Aorta (tissue), 5 donors: ENCODE results near the gene EID1. TPM values are rescaled to one million over a fixed set of nuclear protein-coding genes. Genes with fewer than 3 reads are reported as not detected.
"Not testable (repeated sequence)": the region's sequence is repeated elsewhere in the genome, so short reads cannot be mapped to it uniquely, and the experiment has no call there.

Source experiments
- ATAC-seq: fragments of 200-7000 bp; cut with Tn5 transposase; one replicate; pipeline ENCODE4 v1.9.1; 2022; ENCODE audit warnings: moderate library complexity; ENCODE audit not compliant: low FRiP score
- DNase-seq, 2 donors: peaks; one replicate each; pipeline ENCODE4 v3.0.0-alpha.2; 2020
- H3K27ac ChIP-seq, 2 donors: one replicate each; pipeline ENCODE4 v1.5.1; 2013; ENCODE audit warnings: low read length in 2 of 2, mild to moderate bottlenecking in 2 of 2, moderate library complexity in 2 of 2, control low read depth in 1 of 2, inconsistent platforms in 1 of 2, low read depth in 1 of 2
- H3K27me3 ChIP-seq, 2 donors: one replicate each; pipeline ENCODE4 v1.6.1; 2013; ENCODE audit warnings: control low read depth in 1 of 2, low read length in 1 of 2, mild to moderate bottlenecking in 1 of 2, moderate library complexity in 1 of 2; ENCODE audit not compliant: insufficient read depth in 2 of 2, control insufficient read depth in 1 of 2
- H3K36me3 ChIP-seq, 2 donors: one replicate each; pipeline ENCODE4 v1.6.1; 2013; ENCODE audit warnings: control low read depth in 1 of 2, low read length in 1 of 2, mild to moderate bottlenecking in 1 of 2; ENCODE audit not compliant: insufficient read depth in 2 of 2, control insufficient read depth in 1 of 2
- H3K4me1 ChIP-seq, 2 donors: one replicate each; pipeline ENCODE4 v1.6.1; 2013; ENCODE audit warnings: low read length in 2 of 2, control low read depth in 1 of 2, mild to moderate bottlenecking in 1 of 2, moderate library complexity in 1 of 2; ENCODE audit not compliant: insufficient read depth in 2 of 2, control insufficient read depth in 1 of 2
- H3K4me3 ChIP-seq, 2 donors: one replicate each; pipeline ENCODE4 v1.5.1; 2013; ENCODE audit warnings: low read length in 2 of 2, control low read depth in 1 of 2, mild to moderate bottlenecking in 1 of 2
- H3K9me3 ChIP-seq: one replicate; pipeline ENCODE4 v1.6.1; 2013; ENCODE audit warnings: mild to moderate bottlenecking, low read length; ENCODE audit not compliant: control insufficient read depth
- WGBS, 2 donors: extraction: QIAGEN DNeasy Blood & Tissue Kit; methylation state at CpG; one replicate each; pipeline ENCODE4 v1.1.7; 2013; 5-methylcytosine and 5-hydroxymethylcytosine counted together
- intact Hi-C, 2 donors: fragments of 100-400 bp; cut with DNase I; formaldehyde crosslinking; loops; one replicate each; pipeline versions ENCODE4 v1.14.2 to v1.15.0; 2022
- polyA plus RNA-seq, 2 donors: library from polyadenylated mRNA; stranded (reverse); fragments of 200-250 nt; gene quantifications; one replicate each; pipeline ENCODE4 v1.2.3, GENCODE V29; 2013
- total RNA-seq, 2 donors: library from RNA; stranded (reverse); fragmentation: NEBNext Ultra II Directional; extraction: Animal tissue kit (Norgen Biotek cat#: 25700); gene quantifications; one replicate each; pipeline ENCODE4 v1.2.1, GENCODE V29; 2021
- donor health status: healthy with polysubstance abuse.
- donor health status: Bipolar disorder and iron deficiency.
- donor health status: DM: no; HTN: no; CAD: no.
- donor health status: DM: no; HTN: no; CAD: no.
- donor health status: DM: yes; HTN: yes; CAD: no.

EID1 gene
- total and polyA plus RNA-seq, 4 donors: 152 to 333 (median 207) TPM

DNA sequence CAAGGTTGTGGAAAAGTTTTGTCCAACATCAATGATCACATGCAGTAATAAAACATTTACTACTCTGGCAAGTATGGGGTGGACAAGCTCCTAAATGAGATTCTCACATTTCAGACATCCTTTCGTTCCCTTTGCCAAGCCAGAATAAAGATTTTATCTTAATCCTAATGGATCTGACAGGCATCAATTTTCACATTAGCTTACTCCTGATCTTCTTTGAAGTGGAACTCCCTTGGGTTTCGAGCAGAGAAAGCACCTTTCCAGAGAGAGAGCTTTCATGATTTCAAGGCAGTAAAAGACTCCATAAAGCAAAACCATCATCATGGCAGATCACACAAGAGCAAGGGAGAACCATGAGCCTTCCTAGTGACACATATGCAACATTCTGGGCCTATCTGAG, 27.3 kb upstream of the EID1 start:
- intact Hi-C loops: no loop called here

GRCh38 chr15:48851956-48852355, 26.0 kb upstream of the EID1 start:
- no peak overlapping the region for H3K27ac ChIP-seq
- H3K27me3 ChIP-seq: no peaks in the 10 kb centered on the region
- H3K36me3 ChIP-seq: peaks cover 0 to 3% of the 10 kb centered on the region in 2 donors
- ATAC-seq (no peak), DNase-seq (no peak)
- intact Hi-C loops: no loop called here
- no peaks in the 10 kb centered on the region for H3K9me3 ChIP-seq
- no peak overlapping the region for H3K4me3 ChIP-seq
- peaks cover 0 to 4% of the 10 kb centered on the region in 2 donors for H3K4me1 ChIP-seq

More for the DNA sequence above, 27.3 kb upstream of the EID1 start:
- Histone ChIP-seq H3K9me3 (no peaks in the 10 kb centered on the region), H3K27me3 (no peaks in the 10 kb centered on the region), H3K27ac (no peak overlapping the region), H3K36me3 (peaks cover 0 to 3% of the 10 kb centered on the region in 2 donors), H3K4me1 (no peaks in the 10 kb centered on the region), H3K4me3 (no peak overlapping the region)
- no peak for ATAC-seq
- 93 to 98% methylated on average over 2 of the region's 2 CpGs for WGBS, 2 donors
- no peak for DNase-seq

- H3K27ac ChIP-seq, H3K9me3 ChIP-seq, ATAC-seq, H3K27me3 ChIP-seq, H3K36me3 ChIP-seq, intact Hi-C loops, H3K4me1 ChIP-seq, DNase-seq, H3K4me3 ChIP-seq: not testable (repeated sequence)
- WGBS, 2 donors: 96 to 99% methylated on average over 3 of the region's 3 CpGs
These were observed 23.5 kb upstream of the EID1 start for GRCh38 chr15:48854434-48854833.

GRCh38 chr15:48855501-48856440, 22.2 kb upstream of the EID1 start:
- Histone ChIP-seq H3K4me3 (no peak overlapping the region), H3K36me3 (no peaks in the 10 kb centered on the region), H3K27ac (no peak overlapping the region), H3K4me1 (peaks cover 0 to 5% of the 10 kb centered on the region in 2 donors), H3K27me3 (no peaks in the 10 kb centered on the region), H3K9me3 (no peaks in the 10 kb centered on the region)
- 18 to 19% methylated on average over 6 of the region's 6 CpGs for WGBS, 2 donors
- intact Hi-C loops: no loop called here
- ATAC-seq (peak; percentile 87), DNase-seq (no peak)

DNA sequence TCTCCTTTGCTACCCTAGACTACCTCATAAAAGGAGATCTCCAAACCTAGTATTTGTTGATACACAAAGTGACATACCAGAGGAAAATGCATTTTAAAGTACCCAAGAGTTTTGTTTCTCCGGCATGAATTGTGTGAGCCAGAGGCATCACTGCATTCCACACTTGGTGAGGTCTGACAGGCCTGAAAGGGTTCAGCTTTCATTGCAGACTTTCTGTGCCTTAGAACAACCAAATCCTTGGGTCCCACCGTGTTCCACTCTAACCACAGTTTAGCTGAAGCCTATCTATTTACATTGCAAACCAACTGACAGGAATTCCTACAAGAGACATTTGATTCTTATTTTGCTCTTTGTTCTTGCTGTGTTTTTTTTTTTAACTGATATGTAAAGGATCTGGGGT, 21.0 kb upstream of the EID1 start:
- H3K36me3 ChIP-seq: peaks cover 0 to 2% of the 10 kb centered on the region in 2 donors
- no peak for ATAC-seq
- DNase-seq: no peak
- H3K4me1 ChIP-seq: peaks cover 0 to 5% of the 10 kb centered on the region in 2 donors
- intact Hi-C loops: no loop called here
- H3K27ac ChIP-seq: no peak overlapping the region
- H3K27me3 ChIP-seq: no peaks in the 10 kb centered on the region
- H3K4me3 ChIP-seq: no peak overlapping the region
- H3K9me3 ChIP-seq: no peaks in the 10 kb centered on the region
- WGBS, 2 donors: 52 to 54% methylated on average over 2 of the region's 2 CpGs

GRCh38 chr15:48858401-48858800, 19.5 kb upstream of the EID1 start:
- WGBS, 2 donors: 76 to 77% methylated on average over 2 of the region's 2 CpGs
- Histone ChIP-seq H3K4me3 (no peak overlapping the region), H3K4me1 (peaks cover 0 to 5% of the 10 kb centered on the region in 2 donors), H3K27ac (no peak overlapping the region), H3K9me3 (no peaks in the 10 kb centered on the region), H3K27me3 (no peaks in the 10 kb centered on the region), H3K36me3 (peaks cover 0 to 2% of the 10 kb centered on the region in 2 donors)
- no peak for ATAC-seq
- intact Hi-C loops: no loop called here
- DNase-seq: no peak

DNA sequence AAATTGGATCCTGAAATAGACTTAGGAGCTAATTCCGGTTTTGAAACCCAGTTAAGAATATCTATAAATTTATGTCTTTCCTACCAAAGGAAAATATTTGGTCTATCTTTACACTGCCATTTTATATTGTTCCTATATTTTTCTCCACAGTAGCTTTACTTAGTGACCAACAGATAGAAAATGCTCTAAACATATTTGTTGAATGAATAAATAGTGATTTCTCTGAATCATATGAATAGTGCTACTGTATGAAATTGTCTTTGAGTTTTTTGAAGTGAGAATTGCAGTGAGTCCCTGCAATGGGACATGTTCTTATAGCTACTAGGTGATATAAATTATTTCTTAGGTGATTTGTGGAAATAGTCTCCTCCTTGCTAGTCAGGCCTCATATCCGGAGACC, 18.5 kb upstream of the EID1 start:
- no peak for DNase-seq
- WGBS, 2 donors: 77 to 89% methylated on average over 2 of the region's 2 CpGs
- Histone ChIP-seq H3K4me3 (no peak overlapping the region), H3K36me3 (peaks cover 0 to 2% of the 10 kb centered on the region in 2 donors), H3K9me3 (no peaks in the 10 kb centered on the region), H3K4me1 (peaks cover 0 to 5% of the 10 kb centered on the region in 2 donors), H3K27ac (no peak overlapping the region), H3K27me3 (no peaks in the 10 kb centered on the region)
- ATAC-seq: no peak
- intact Hi-C loops: no loop called here

GRCh38 chr15:48861813-48862431, 16.0 kb upstream of the EID1 start:
- 0 to 6% methylated on average over 1 of the region's 1 CpG for WGBS, 2 donors
- Histone ChIP-seq H3K4me3 (no peak overlapping the region), H3K27ac (no peak overlapping the region), H3K27me3 (no peaks in the 10 kb centered on the region), H3K9me3 (no peaks in the 10 kb centered on the region), H3K4me1 (peaks cover 0 to 1% of the 10 kb centered on the region in 2 donors), H3K36me3 (peaks cover 0 to 2% of the 10 kb centered on the region in 2 donors)
- DNase-seq (no peak), ATAC-seq (peak; percentile 79)
- intact Hi-C loops: loop anchor here (2.0 to 5.0 kb wide), 2 partner anchors 285 kb away; no protein-coding TSS in a partner anchor
